Activated naive CD4-positive, alpha-beta T cell treated with anti-CD3 and anti-CD28 coated beads for 36 hours (primary cell): ENCODE results near the gene KIRREL3. TPM values are rescaled to one million over a fixed set of nuclear protein-coding genes. Genes with fewer than 3 reads are reported as not detected.

Source experiments
- CTCF ChIA-PET: fragments of 350-600 bp; sonication (Branson Sonifier 250); formaldehyde crosslinking; loops from one replicate; lab custom pipeline; 2021; ENCODE audit warnings: antibody characterized with exemption; lab: Charles Lee
- DNase-seq: peaks from one replicate; pipeline ENCODE4 v3.0.0-alpha.2; 2020
- H3K27ac Mint-ChIP-seq: one replicate; pipeline ENCODE4 v1.8.0; 2021; ENCODE audit warnings: mild to moderate bottlenecking, mixed read lengths
- H3K27me3 Mint-ChIP-seq: one replicate; pipeline ENCODE4 v1.8.0; 2021; ENCODE audit warnings: low read depth, mixed read lengths
- H3K36me3 Mint-ChIP-seq: one replicate; pipeline ENCODE4 v1.8.0; 2021; ENCODE audit warnings: low read depth, mixed read lengths
- H3K4me1 Mint-ChIP-seq: one replicate; pipeline ENCODE4 v1.8.0; 2021; ENCODE audit warnings: low read depth, mixed read lengths
- H3K4me3 Mint-ChIP-seq: one replicate; pipeline ENCODE4 v1.8.0; 2021; ENCODE audit warnings: mild to moderate bottlenecking, moderate library complexity, mixed read lengths
- H3K9me3 Mint-ChIP-seq: one replicate; pipeline ENCODE4 v1.8.0; 2021; ENCODE audit warnings: mixed read lengths
- intact Hi-C: fragments of 100-400 bp; cut with micrococcal nuclease; formaldehyde crosslinking; loops from one replicate; pipeline ENCODE4 v1.15.1; 2023
- total RNA-seq, 2 experiments: library from RNA; stranded (reverse); gene quantifications; one replicate each; pipeline ENCODE4 v1.2.3, GENCODE V29; 2021

The KIRREL3 gene
- total RNA-seq, 2 experiments from 2014 or later = not detected

GRCh38 chr11:126841999-126842398, 158.6 kb downstream of the KIRREL3 start:
- H3K36me3 Mint-ChIP-seq = no peaks in the 10 kb centered on the region
- peaks cover 2% of the 10 kb centered on the region for H3K27me3 Mint-ChIP-seq
- H3K27ac Mint-ChIP-seq = no peak overlapping the region
- intact Hi-C loops = no loop called here
- H3K4me1 Mint-ChIP-seq = no peaks in the 10 kb centered on the region
- no peak overlapping the region for H3K4me3 Mint-ChIP-seq
- CTCF ChIA-PET = no interaction called here
- DNase-seq = no peak
- no peaks in the 10 kb centered on the region for H3K9me3 Mint-ChIP-seq

- Mint-ChIP-seq H3K36me3 (no peaks in the 10 kb centered on the region), H3K4me1 (no peaks in the 10 kb centered on the region), H3K9me3 (no peaks in the 10 kb centered on the region), H3K27ac (no peak overlapping the region), H3K27me3 (peaks cover 2% of the 10 kb centered on the region), H3K4me3 (no peak overlapping the region)
- intact Hi-C loops = no loop called here
- no peak for DNase-seq
- CTCF ChIA-PET = no interaction called here
Measured at GRCh38 chr11:126840975-126841374, 159.6 kb downstream of the KIRREL3 start.

- no peak overlapping the region for H3K4me3 Mint-ChIP-seq
- CTCF ChIA-PET = no interaction called here
- intact Hi-C loops = no loop called here
- H3K36me3 Mint-ChIP-seq = no peaks in the 10 kb centered on the region
- H3K9me3 Mint-ChIP-seq = no peaks in the 10 kb centered on the region
- no peak overlapping the region for H3K27ac Mint-ChIP-seq
- no peaks in the 10 kb centered on the region for H3K4me1 Mint-ChIP-seq
- no peak for DNase-seq
- H3K27me3 Mint-ChIP-seq = peaks cover 2% of the 10 kb centered on the region
Measured at GRCh38 chr11:126840201-126840886, 160.2 kb downstream of the KIRREL3 start.

GRCh38 chr11:126839496-126839895, 161.1 kb downstream of the KIRREL3 start:
- peaks cover 2% of the 10 kb centered on the region for H3K27me3 Mint-ChIP-seq
- no peak for DNase-seq
- CTCF ChIA-PET = no interaction called here
- H3K36me3 Mint-ChIP-seq = no peaks in the 10 kb centered on the region
- no peak overlapping the region for H3K4me3 Mint-ChIP-seq
- H3K9me3 Mint-ChIP-seq = no peaks in the 10 kb centered on the region
- intact Hi-C loops = no loop called here
- H3K27ac Mint-ChIP-seq = no peak overlapping the region
- no peaks in the 10 kb centered on the region for H3K4me1 Mint-ChIP-seq

- H3K36me3 Mint-ChIP-seq = no peaks in the 10 kb centered on the region
- H3K27ac Mint-ChIP-seq = no peak overlapping the region
- intact Hi-C loops = no loop called here
- CTCF ChIA-PET = no interaction called here
- no peaks in the 10 kb centered on the region for H3K4me1 Mint-ChIP-seq
- DNase-seq = no peak
- no peaks in the 10 kb centered on the region for H3K9me3 Mint-ChIP-seq
- peaks cover 2% of the 10 kb centered on the region for H3K27me3 Mint-ChIP-seq
- no peak overlapping the region for H3K4me3 Mint-ChIP-seq
Measured at GRCh38 chr11:126838779-126839178, 161.8 kb downstream of the KIRREL3 start.

- Mint-ChIP-seq H3K9me3 (no peaks in the 10 kb centered on the region), H3K4me1 (no peaks in the 10 kb centered on the region), H3K4me3 (no peak overlapping the region), H3K27ac (no peak overlapping the region), H3K27me3 (peaks cover 2% of the 10 kb centered on the region), H3K36me3 (no peaks in the 10 kb centered on the region)
- CTCF ChIA-PET = no interaction called here
- intact Hi-C loops = no loop called here
- no peak for DNase-seq
Measured at GRCh38 chr11:126837581-126837980, 163.0 kb downstream of the KIRREL3 start.

- intact Hi-C loops = no loop called here
- Mint-ChIP-seq H3K27ac (no peak overlapping the region), H3K9me3 (no peaks in the 10 kb centered on the region), H3K27me3 (peaks cover 2% of the 10 kb centered on the region), H3K4me1 (no peaks in the 10 kb centered on the region), H3K4me3 (no peak overlapping the region), H3K36me3 (no peaks in the 10 kb centered on the region)
- no peak for DNase-seq
- CTCF ChIA-PET = interaction anchor here (0.6 kb wide), 1 partner anchor 325 kb away, joined by 4 read pairs; no protein-coding TSS in a partner anchor
Measured at GRCh38 chr11:126834573-126834972, 166.0 kb downstream of the KIRREL3 start.

GRCh38 chr11:126834149-126834548, 166.4 kb downstream of the KIRREL3 start:
- CTCF ChIA-PET = no interaction called here
- Mint-ChIP-seq H3K36me3 (no peaks in the 10 kb centered on the region), H3K4me3 (no peak overlapping the region), H3K27me3 (peaks cover 2% of the 10 kb centered on the region), H3K27ac (no peak overlapping the region), H3K4me1 (no peaks in the 10 kb centered on the region), H3K9me3 (no peaks in the 10 kb centered on the region)
- no peak for DNase-seq
- intact Hi-C loops = no loop called here

- intact Hi-C loops = no loop called here
- CTCF ChIA-PET = no interaction called here
- Mint-ChIP-seq H3K4me1 (no peaks in the 10 kb centered on the region), H3K4me3 (no peak overlapping the region), H3K36me3 (no peaks in the 10 kb centered on the region), H3K27me3 (peaks cover 2% of the 10 kb centered on the region), H3K27ac (no peak overlapping the region), H3K9me3 (no peaks in the 10 kb centered on the region)
- no peak for DNase-seq
Measured at GRCh38 chr11:126833065-126833464, 167.5 kb downstream of the KIRREL3 start.

GRCh38 chr11:126832387-126832786, 168.2 kb downstream of the KIRREL3 start:
- Mint-ChIP-seq H3K27me3 (peaks cover 2% of the 10 kb centered on the region), H3K9me3 (no peaks in the 10 kb centered on the region), H3K27ac (no peak overlapping the region), H3K4me3 (no peak overlapping the region), H3K4me1 (no peaks in the 10 kb centered on the region), H3K36me3 (no peaks in the 10 kb centered on the region)
- intact Hi-C loops = no loop called here
- no peak for DNase-seq
- CTCF ChIA-PET = no interaction called here

- Mint-ChIP-seq H3K4me1 (no peaks in the 10 kb centered on the region), H3K4me3 (no peak overlapping the region), H3K9me3 (no peaks in the 10 kb centered on the region), H3K27me3 (peaks cover 2% of the 10 kb centered on the region), H3K27ac (no peak overlapping the region), H3K36me3 (no peaks in the 10 kb centered on the region)
- CTCF ChIA-PET = no interaction called here
- intact Hi-C loops = no loop called here
- no peak for DNase-seq
Measured at GRCh38 chr11:126830216-126830806, 170.3 kb downstream of the KIRREL3 start.

GRCh38 chr11:126829716-126830115, 170.9 kb downstream of the KIRREL3 start:
- Mint-ChIP-seq H3K27me3 (peaks cover 2% of the 10 kb centered on the region), H3K27ac (no peak overlapping the region), H3K36me3 (no peaks in the 10 kb centered on the region), H3K4me3 (no peak overlapping the region), H3K4me1 (no peaks in the 10 kb centered on the region), H3K9me3 (no peaks in the 10 kb centered on the region)
- no peak for DNase-seq
- intact Hi-C loops = no loop called here
- CTCF ChIA-PET = no interaction called here

GRCh38 chr11:126824035-126824607, 176.4 kb downstream of the KIRREL3 start:
- Mint-ChIP-seq H3K27ac (no peak overlapping the region), H3K4me3 (no peak overlapping the region), H3K9me3 (no peaks in the 10 kb centered on the region), H3K36me3 (no peaks in the 10 kb centered on the region), H3K27me3 (peaks cover 5% of the 10 kb centered on the region), H3K4me1 (no peaks in the 10 kb centered on the region)
- intact Hi-C loops = no loop called here
- no peak for DNase-seq
- CTCF ChIA-PET = no interaction called here
